PC-9 (cell line): ENCODE measurements around the gene TAS2R16. TPM values are rescaled to one million over a fixed set of nuclear protein-coding genes. Genes with fewer than 3 reads are reported as not detected.

Experiments used
- BruUV-seq: library from RNA; stranded (reverse); fragments of 400-500 nt; replicated peaks from 2 replicates; lab custom pipeline; 2021; lab: Mats Ljungman, UMichigan
- CTCF ChIA-PET: fragments of 300-600 bp; sonication (Branson Sonifier 250); formaldehyde crosslinking; loops from one replicate; lab custom pipeline; 2022; ENCODE audit warnings: antibody characterized with exemption; lab: Charles Lee
- POLR2A ChIA-PET: fragments of 300-600 bp; sonication (Branson Sonifier 250); formaldehyde crosslinking; loops from one replicate; lab custom pipeline; 2022; ENCODE audit warnings: antibody characterized with exemption; ENCODE audit not compliant: unreplicated experiment; lab: Charles Lee
- DNase-seq, 2 experiments: peaks; one replicate each; pipeline versions ENCODE4 v3.0.0 to v3.0.0-alpha.2; 2015 to 2022; ENCODE audit warnings: mixed read lengths in 1 of 2
- H2AFZ ChIP-seq: fragments of 200-600 bp; sonication (generic); 2 replicates; pipeline ENCODE4 v1.8.1; 2017; ENCODE audit warnings: antibody characterized with exemption
- H3F3A ChIP-seq: fragments of 200-600 bp; sonication (generic); 2 replicates; pipeline ENCODE4 v1.8.1; 2017; ENCODE audit warnings: antibody characterized with exemption, mild to moderate bottlenecking, low read depth; ENCODE audit not compliant: insufficient read depth
- H3K27ac ChIP-seq: fragments of 200-600 bp; sonication (generic); 2 replicates; pipeline ENCODE4 v1.6.1; 2016; ENCODE audit warnings: mixed run types
- H3K27me3 ChIP-seq: fragments of 200-600 bp; sonication (generic); 2 replicates; pipeline ENCODE4 v1.6.1; 2016; ENCODE audit warnings: low read depth, mixed run types; ENCODE audit not compliant: insufficient read depth
- H3K36me3 ChIP-seq: fragments of 200-600 bp; sonication (generic); 2 replicates; pipeline ENCODE4 v1.6.1; 2016; ENCODE audit warnings: low read depth, mixed run types
- H3K4me1 ChIP-seq: fragments of 200-600 bp; sonication (generic); replicated peaks from 2 replicates; pipeline ENCODE4 v1.6.1; 2016; ENCODE audit warnings: mixed run types; ENCODE audit not compliant: insufficient read depth
- H3K4me2 ChIP-seq: fragments of 200-600 bp; sonication (generic); 2 replicates; pipeline ENCODE4 v1.6.1; 2017; ENCODE audit warnings: mixed run types
- H3K4me3 ChIP-seq: fragments of 200-600 bp; sonication (generic); 2 replicates; pipeline ENCODE4 v1.6.1; 2016; ENCODE audit warnings: mixed run types
- H3K79me2 ChIP-seq: fragments of 200-600 bp; sonication (generic); 2 replicates; pipeline ENCODE4 v1.6.1; 2017; ENCODE audit warnings: low read depth, mixed run types
- H3K9me2 ChIP-seq: fragments of 200-600 bp; sonication (generic); 2 replicates; pipeline ENCODE4 v1.8.1; 2017; ENCODE audit warnings: mild to moderate bottlenecking; ENCODE audit not compliant: insufficient read depth
- H3K9me3 ChIP-seq: fragments of 200-600 bp; sonication (generic); 2 replicates; pipeline ENCODE4 v1.8.1; 2016; ENCODE audit warnings: low read depth; ENCODE audit not compliant: insufficient read depth
- H4K20me1 ChIP-seq: fragments of 200-600 bp; sonication (generic); 2 replicates; pipeline ENCODE4 v1.8.1; 2017; ENCODE audit not compliant: insufficient read depth
- EZH2 ChIP-seq: fragments of 200-600 bp; sonication (generic); IDR thresholded peaks from 2 replicates; pipeline ENCODE4 v1.8.0; 2017; ENCODE audit warnings: antibody characterized with exemption, low read depth
- intact Hi-C: fragments of 100-400 bp; cut with micrococcal nuclease; formaldehyde crosslinking; loops from one replicate; pipeline ENCODE4 v1.10.0; 2022; ENCODE audit not compliant: unreplicated experiment
- total RNA-seq: library from RNA; stranded (reverse); gene quantifications from 2 replicates; pipeline ENCODE4 v1.2.3, GENCODE V29; 2021
- TF ChIP-seq, protein P1 (sequence below): fragments of 200-600 bp; sonication (generic); conservative IDR thresholded peaks from 2 replicates; pipeline ENCODE4 v1.6.1; 2017; ENCODE audit warnings: mixed run types, antibody characterized with exemption, mild to moderate bottlenecking, moderate library complexity

Gene TAS2R16
- total RNA-seq, 1 experiment from 2014 or later = not detected

DNA sequence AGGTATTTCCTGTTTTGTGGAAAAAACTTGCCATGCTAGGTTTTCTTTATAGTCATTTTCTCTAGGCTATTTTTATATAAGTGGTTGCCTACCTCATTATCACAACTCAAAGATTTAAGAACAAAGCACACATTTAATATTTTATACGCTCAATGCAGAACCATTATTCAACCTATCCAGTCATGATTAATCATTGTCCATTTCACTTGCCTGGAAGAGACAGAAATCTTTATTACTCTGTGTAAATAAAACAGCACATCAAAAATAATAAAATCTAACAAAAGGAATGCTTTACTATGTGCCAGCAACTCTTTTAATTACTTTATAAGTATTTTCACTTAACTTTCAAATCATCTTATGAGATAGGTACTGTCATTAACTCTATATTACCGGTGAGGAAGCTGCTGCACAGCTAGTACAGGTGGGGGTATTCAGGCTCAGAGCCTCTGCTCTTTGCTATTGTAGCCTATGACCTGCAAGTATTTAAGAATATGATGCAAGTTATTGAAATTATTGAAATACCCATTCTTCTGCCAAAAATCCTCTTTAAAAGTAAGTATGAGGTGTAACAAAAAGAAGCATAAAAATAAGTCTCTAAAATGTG, 16.4 kb upstream of the TAS2R16 start:
- H3F3A ChIP-seq = no peaks in the 10 kb centered on the region
- H3K27me3 ChIP-seq = no peaks in the 10 kb centered on the region
- intact Hi-C loops = no loop called here
- ChIA-PET POLR2A (no interaction called here), CTCF (no interaction called here)
- no peaks in the 10 kb centered on the region for H3K9me3 ChIP-seq
- no peak for DNase-seq
- no peaks in the 10 kb centered on the region for H4K20me1 ChIP-seq
- no peak overlapping the region for H3K4me2 ChIP-seq
- TF ChIP-seq, protein P1, sequence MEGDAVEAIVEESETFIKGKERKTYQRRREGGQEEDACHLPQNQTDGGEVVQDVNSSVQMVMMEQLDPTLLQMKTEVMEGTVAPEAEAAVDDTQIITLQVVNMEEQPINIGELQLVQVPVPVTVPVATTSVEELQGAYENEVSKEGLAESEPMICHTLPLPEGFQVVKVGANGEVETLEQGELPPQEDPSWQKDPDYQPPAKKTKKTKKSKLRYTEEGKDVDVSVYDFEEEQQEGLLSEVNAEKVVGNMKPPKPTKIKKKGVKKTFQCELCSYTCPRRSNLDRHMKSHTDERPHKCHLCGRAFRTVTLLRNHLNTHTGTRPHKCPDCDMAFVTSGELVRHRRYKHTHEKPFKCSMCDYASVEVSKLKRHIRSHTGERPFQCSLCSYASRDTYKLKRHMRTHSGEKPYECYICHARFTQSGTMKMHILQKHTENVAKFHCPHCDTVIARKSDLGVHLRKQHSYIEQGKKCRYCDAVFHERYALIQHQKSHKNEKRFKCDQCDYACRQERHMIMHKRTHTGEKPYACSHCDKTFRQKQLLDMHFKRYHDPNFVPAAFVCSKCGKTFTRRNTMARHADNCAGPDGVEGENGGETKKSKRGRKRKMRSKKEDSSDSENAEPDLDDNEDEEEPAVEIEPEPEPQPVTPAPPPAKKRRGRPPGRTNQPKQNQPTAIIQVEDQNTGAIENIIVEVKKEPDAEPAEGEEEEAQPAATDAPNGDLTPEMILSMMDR = no peak
- TF ChIP-seq EZH2 = no peak
- no peaks in the 10 kb centered on the region for H3K36me3 ChIP-seq
- H3K4me1 ChIP-seq = no peaks in the 10 kb centered on the region
- H3K9me2 ChIP-seq = 0 out of 2 replicates have a peak, but pooled peaks cover 4% of the 10 kb centered on the region
- no peaks in the 10 kb centered on the region for H3K79me2 ChIP-seq
- BruUV-seq = no TSS peak
- H3K4me3 ChIP-seq = no peak overlapping the region
- H3K27ac ChIP-seq = no peak overlapping the region
- H2AFZ ChIP-seq = no peak overlapping the region

DNA sequence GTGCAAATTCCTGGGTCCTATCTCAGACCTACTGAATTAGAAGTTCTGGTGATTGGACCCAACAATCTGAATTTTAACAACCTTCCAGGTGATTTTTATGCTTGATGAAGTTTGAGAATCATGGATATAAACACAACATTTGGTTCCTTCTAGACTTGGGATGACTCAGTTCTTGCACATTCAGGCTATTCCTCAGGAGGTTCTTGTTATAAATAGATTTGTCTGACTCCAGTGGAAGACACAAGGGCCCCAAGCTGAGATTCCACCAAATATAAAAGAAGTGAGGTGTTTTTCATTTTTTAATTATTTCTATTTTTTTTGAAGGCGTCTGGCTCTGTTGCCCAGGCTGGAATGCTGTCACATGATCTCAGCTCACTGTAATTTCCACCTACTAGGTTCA, 9.4 kb upstream of the TAS2R16 start:
- BruUV-seq = no TSS peak
- no peaks in the 10 kb centered on the region for H3F3A ChIP-seq
- no peaks in the 10 kb centered on the region for H3K27me3 ChIP-seq
- intact Hi-C loops = no loop called here
- H3K9me2 ChIP-seq = no peaks in the 10 kb centered on the region
- POLR2A ChIA-PET = no interaction called here
- no peak overlapping the region for H3K4me3 ChIP-seq
- no peaks in the 10 kb centered on the region for H3K9me3 ChIP-seq
- no peaks in the 10 kb centered on the region for H3K4me1 ChIP-seq
- no peaks in the 10 kb centered on the region for H4K20me1 ChIP-seq
- no peak for DNase-seq
- no peak for TF ChIP-seq EZH2
- TF ChIP-seq, protein P1 = no peak
- no peak overlapping the region for H3K4me2 ChIP-seq
- H2AFZ ChIP-seq = no peak overlapping the region
- H3K36me3 ChIP-seq = no peaks in the 10 kb centered on the region
- CTCF ChIA-PET = no interaction called here
- H3K27ac ChIP-seq = no peak overlapping the region
- no peaks in the 10 kb centered on the region for H3K79me2 ChIP-seq

DNA sequence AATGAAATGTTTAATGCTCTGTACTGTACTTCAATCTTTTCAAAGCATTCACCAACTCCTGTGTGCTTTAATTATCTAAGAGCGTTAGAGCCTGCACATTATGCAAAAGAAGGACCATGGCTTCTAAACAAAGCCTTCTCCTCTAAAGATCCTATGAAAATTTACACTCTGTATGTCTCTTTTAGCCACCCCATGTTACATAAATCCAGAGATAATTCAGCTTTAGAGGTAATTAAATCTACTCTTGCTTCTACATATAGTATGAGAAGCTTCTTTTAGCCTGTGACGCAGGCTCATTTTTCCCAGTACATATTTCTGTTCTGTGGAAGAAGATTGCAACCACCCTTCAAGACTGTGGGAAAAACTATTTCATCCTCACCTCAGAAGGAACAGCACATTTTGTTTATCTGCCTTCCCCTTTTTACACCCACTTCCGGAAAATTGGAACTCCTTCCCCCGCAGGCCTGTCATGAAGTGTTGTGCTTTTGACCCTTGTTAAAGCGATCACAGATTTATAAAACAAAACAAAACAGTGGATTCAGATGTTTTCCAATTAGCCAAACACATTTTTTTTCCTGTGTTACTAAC, 8.1 kb upstream of the TAS2R16 start:
- Histone ChIP-seq H3K4me3 (no peak overlapping the region), H3K79me2 (no peaks in the 10 kb centered on the region), H3K9me2 (no peaks in the 10 kb centered on the region), H2AFZ (no peak overlapping the region), H3K9me3 (no peaks in the 10 kb centered on the region), H3K27ac (no peak overlapping the region), H4K20me1 (no peaks in the 10 kb centered on the region), H3F3A (no peaks in the 10 kb centered on the region), H3K27me3 (no peaks in the 10 kb centered on the region), H3K36me3 (no peaks in the 10 kb centered on the region), H3K4me2 (no peak overlapping the region), H3K4me1 (no peaks in the 10 kb centered on the region)
- ChIA-PET POLR2A (no interaction called here), CTCF (no interaction called here)
- no peak for TF ChIP-seq EZH2
- intact Hi-C loops = no loop called here
- no peak for DNase-seq
- no TSS peak for BruUV-seq
